ENCODE measurements around the gene PKNOX2.
A peak's percentile ranks its signal among the peaks of the same experiment; 100 is the strongest.

The PKNOX2 gene

DNA sequence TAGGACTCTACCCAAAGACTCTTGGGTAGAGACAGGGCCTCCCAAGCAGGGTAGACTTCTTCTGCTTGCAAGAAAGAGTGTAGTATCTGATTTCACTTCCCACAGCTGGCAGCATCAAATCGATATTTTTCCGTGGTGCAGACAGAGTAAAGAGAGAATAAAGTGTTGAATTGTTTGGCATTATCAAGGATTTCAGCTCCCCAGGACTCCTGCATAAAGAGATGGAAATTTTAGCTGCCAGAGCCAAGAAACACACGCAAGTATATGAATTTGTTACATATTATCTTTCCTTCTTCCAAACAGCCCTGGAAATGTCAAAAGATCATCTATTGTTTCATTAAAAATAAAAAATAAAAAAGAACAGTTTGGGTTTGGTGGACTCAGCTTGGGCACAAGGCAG, 136.8 kb downstream of the PKNOX2 start:
- no peak overlapping the region for H3K27ac Mint-ChIP-seq
- no peaks in the 10 kb centered on the region for H3K9me3 Mint-ChIP-seq
- no peaks in the 10 kb centered on the region for H3K4me1 Mint-ChIP-seq
- no peak overlapping the region for H3K4me3 Mint-ChIP-seq
- no peaks in the 10 kb centered on the region for H3K27me3 Mint-ChIP-seq
- DNase-seq (no peak), ATAC-seq (no peak)

DNA sequence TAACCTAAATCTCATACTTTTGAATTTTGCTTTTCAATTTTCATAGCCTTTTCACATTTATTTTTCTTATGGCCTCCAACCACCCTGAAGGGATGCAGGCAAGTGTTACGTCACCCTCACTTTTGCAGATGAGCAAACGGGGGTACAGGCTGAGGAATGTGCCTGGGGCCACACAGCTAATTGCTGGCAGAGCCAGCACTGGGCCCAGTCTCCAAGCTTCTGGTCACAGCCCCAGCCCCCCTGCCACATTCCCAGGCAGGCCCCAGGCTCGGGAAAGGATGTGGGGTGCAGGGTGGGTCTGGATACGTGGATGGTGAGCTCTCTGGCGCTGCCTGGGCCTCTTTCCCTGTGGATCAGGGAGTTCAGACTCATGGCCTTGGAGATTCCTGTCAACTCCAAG, 138.6 kb downstream of the PKNOX2 start:
- ATAC-seq: no peak
- no peak for DNase-seq
- no peaks in the 10 kb centered on the region for H3K27me3 Mint-ChIP-seq

DNA sequence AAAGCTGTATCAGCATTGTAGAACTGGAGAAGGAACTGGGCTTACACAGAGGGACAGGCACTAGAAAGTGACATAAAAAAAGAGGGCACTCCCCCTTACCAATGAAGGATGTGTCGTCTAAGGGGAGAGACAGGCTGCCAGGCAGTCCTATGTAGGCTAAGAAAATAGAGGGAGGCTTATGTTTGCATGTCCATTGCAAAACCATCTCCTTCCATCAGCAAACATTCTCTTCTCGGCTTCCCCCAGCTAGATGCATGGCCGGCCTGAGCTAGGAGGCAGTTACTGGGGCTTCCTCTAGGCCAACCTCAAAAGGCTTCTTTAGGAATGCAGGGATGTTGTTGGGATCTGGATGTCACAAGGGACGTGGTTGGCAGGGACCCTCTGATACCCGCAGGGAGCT, 139.1 kb downstream of the PKNOX2 start:
- no peaks in the 10 kb centered on the region for H3K9me3 Mint-ChIP-seq
- H3K27me3 Mint-ChIP-seq: peaks cover under 1% of the 10 kb centered on the region
- H3K4me3 Mint-ChIP-seq: no peak overlapping the region
- no peak overlapping the region for H3K27ac Mint-ChIP-seq
- no peaks in the 10 kb centered on the region for H3K4me1 Mint-ChIP-seq
- ATAC-seq (no peak), DNase-seq (no peak)

More for the DNA sequence above, 138.6 kb downstream of the PKNOX2 start:
- H3K9me3 Mint-ChIP-seq: no peaks in the 10 kb centered on the region
- H3K27ac Mint-ChIP-seq: peak overlapping the region in 1 of 2 donors; percentile 61
- H3K4me3 Mint-ChIP-seq: no peak overlapping the region
- no peaks in the 10 kb centered on the region for H3K4me1 Mint-ChIP-seq

DNA sequence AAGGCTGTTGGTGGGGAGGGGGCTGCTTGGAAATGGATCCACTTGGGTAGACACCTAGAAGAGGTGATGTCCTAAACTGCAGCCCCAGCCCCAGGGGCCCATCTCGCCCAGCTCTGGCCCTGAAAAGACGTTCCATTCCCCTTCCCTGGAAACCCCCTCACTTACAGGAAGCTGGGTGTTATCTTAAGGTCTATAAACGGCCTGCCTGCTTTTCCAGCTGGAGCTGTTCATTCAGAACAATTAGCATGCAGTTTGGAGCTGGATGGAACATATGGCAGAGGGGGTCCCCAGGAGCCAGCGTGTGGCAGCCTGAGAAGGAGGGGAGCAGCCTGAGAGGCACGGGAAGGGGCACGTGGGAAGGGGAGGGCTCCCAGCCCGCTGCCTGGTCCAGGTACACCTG, 139.6 kb downstream of the PKNOX2 start:
- DNase-seq (no peak), ATAC-seq (no peak)
- Mint-ChIP-seq H3K4me1 (no peaks in the 10 kb centered on the region), H3K27ac (no peak overlapping the region), H3K4me3 (no peak overlapping the region), H3K9me3 (no peaks in the 10 kb centered on the region), H3K27me3 (peaks cover 5% of the 10 kb centered on the region)

DNA sequence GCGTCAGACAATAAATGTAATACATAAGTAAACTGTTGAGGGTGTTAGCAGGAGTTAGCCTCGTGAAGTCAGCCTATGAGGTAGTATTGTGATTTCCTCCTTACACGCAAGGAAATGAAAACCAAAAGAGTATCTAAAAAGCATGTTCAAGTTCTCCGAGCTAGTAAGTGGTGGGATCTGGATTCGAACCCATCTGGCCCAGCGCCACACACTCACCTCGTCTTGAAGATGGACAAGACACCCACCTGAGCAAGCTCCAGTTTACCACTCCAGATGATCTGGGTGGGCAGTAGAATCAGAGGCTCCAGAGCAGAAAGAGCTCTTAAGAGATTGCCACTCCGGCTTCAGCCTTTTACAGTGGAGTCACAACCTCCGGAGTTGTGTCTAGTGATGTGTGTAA, 140.3 kb downstream of the PKNOX2 start:
- no peak for DNase-seq
- H3K9me3 Mint-ChIP-seq: no peaks in the 10 kb centered on the region
- peaks cover 13% of the 10 kb centered on the region for H3K27me3 Mint-ChIP-seq
- no peak overlapping the region for H3K4me3 Mint-ChIP-seq
- no peak for ATAC-seq
- no peaks in the 10 kb centered on the region for H3K4me1 Mint-ChIP-seq
- no peak overlapping the region for H3K27ac Mint-ChIP-seq

DNA sequence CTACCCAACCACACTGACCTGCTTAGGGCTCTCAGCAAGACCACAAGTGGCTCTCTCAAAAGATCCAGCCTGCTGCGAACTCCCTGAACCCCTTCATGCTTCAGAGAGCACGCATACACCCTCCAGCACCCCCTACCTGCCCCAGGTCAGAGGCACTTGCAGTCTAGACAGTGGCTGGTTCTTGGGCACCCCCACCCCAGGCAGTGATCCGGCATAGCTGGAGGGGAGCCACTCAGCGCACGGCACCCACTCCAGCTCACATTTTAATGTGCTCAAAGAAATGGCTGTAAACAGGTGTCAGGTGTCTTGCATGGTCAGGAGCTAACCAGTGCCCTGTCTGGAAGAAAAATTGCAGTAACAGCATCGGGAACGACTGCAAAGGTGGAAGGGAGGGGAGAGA, 140.8 kb downstream of the PKNOX2 start:
- peak; percentile 19 for ATAC-seq
- H3K4me3 Mint-ChIP-seq: no peak overlapping the region
- DNase-seq: no peak
- H3K4me1 Mint-ChIP-seq: no peaks in the 10 kb centered on the region
- H3K9me3 Mint-ChIP-seq: no peaks in the 10 kb centered on the region
- peaks cover 14% of the 10 kb centered on the region for H3K27me3 Mint-ChIP-seq
- no peak overlapping the region for H3K27ac Mint-ChIP-seq

DNA sequence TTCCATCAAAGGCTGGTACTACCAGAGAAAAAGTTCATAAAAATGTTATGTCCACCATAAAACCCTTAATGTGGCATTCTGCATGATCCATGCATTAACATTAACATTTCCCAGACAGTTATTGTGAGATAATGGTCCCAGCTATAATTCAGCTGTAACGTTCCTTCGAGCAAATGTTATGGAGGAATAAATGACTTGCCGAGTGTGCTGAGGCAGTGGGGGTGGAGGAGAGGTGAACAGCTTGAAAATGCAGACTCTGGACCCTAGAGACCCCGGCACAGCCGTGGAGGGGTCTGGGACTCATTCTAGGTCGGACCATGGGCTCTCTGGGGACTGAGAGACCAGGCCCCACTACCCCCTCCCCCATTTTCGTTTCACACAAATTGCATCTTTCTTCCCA, 141.9 kb downstream of the PKNOX2 start:
- H3K27me3 Mint-ChIP-seq: peaks cover 21% of the 10 kb centered on the region
- DNase-seq (no peak), ATAC-seq (no peak)
- H3K4me1 Mint-ChIP-seq: no peaks in the 10 kb centered on the region
- H3K27ac Mint-ChIP-seq: no peak overlapping the region
- no peaks in the 10 kb centered on the region for H3K9me3 Mint-ChIP-seq
- no peak overlapping the region for H3K4me3 Mint-ChIP-seq

DNA sequence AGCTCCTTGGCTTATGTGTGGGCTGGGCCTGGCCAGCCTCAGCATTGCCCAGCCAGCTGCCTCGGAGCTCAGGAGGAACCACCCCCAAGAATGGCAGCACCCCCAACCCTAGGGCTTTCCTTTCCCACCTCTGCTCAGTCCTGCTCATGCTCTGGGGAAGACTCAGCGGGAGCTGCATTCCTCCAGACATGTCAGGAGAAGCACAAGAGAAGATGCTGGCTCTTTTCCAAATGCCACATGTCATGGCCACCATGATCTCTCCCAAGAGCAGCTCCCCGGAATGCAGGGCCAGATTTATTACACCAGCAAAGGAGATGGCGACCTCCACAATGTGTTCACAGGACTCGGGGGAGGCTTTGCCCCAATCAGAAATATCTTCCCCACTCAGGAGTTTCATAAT, 143.7 kb downstream of the PKNOX2 start:
- H3K4me1 Mint-ChIP-seq: no peaks in the 10 kb centered on the region

DNA sequence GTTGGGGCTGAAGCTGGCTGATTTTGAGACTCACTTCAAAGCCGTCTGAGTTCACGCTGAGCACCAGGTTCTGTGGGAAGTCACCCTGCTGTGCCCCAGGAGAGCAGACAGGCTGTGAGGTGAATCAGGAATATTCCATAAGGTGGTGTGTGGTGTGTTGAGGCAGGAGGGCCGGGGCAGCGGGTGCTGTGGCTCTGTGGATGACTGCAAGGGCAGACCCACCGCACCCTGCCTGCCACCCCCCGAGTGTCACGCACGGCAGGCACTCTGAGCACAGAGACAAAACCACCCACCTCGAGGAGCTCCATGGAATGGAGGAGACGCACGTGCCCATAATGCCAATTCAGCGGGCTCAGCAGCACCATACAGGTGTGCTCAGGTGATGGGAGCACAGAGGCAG, 147.8 kb downstream of the PKNOX2 start:
- Mint-ChIP-seq H3K4me1 (no peaks in the 10 kb centered on the region), H3K9me3 (no peaks in the 10 kb centered on the region), H3K4me3 (no peak overlapping the region), H3K27ac (peak overlapping the region in 1 of 2 donors; percentile 51), H3K27me3 (peaks cover 44% of the 10 kb centered on the region)
- no peak for DNase-seq
- ATAC-seq: no peak

More for the DNA sequence above, 143.7 kb downstream of the PKNOX2 start:
- ATAC-seq (no peak), DNase-seq (no peak)
- Mint-ChIP-seq H3K4me3 (no peak overlapping the region), H3K27me3 (peaks cover 38% of the 10 kb centered on the region), H3K9me3 (no peaks in the 10 kb centered on the region), H3K27ac (no peak overlapping the region)

DNA sequence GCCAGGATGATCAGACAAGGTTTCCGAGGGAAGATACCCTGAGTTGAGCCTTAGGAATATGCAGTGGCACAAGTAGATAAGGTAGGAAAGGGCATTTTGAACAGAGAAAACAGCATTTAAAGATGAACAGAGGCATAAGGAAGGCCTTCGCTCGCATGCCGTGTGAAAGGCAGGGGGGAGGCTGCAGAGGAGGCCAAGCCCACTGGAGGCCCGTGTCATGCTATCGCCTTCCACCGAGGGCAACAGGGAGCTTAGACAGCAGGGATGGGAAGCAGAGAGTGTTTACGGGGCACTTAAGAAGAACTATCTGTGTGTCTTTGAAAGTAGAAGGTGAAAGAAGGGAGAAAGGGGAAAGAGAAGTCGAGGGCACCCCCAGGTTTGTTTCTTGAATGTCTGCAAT, 148.3 kb downstream of the PKNOX2 start:
- H3K4me3 Mint-ChIP-seq: no peak overlapping the region

DNA sequence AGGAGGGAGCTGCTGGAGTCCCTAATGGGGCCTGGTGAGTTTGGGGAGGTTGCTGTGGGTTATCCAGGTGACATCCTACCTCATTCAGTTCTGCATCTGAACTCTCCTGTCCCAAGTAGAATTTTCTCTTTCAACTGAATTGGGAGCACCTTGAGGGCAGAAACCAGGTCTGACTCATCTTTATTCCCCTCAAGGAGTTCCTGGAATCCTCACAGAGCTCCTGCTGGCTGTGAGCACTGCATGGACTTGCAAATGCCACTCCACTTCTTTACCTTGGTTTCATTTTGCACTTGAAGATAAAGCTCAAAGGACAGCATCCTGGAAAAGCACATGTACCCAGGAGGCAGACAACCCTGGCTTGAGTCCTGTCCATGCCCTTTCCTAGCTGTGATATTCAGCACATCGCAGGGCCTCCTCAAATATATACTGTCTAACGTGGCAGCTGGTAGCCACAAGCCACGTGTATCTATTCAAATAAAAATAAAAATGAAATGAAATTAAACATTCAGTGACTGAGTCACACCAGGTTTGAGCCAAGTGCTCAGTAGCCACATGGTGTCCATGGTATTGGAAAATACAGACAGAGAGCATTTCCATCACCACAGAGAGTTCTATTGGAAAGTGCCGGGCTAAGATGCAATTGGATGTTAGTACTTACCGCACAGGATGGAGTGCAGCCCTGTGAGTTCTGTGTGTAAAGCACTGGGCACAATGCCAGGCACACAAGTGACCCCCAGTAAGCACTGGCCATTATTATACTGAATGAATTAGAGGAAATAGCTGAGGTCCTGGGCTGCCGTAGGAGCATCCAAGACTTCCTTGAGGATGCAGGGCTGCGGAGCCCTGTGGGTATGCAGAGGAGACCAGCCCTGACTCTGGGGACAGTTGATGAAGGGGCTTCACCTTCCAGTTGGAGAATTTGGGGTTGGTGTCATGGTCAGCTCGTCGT, 149.0 kb downstream of the PKNOX2 start:
- DNase-seq (no peak), ATAC-seq (no peak)
- no peak overlapping the region for H3K4me3 Mint-ChIP-seq
- H3K4me1 Mint-ChIP-seq: no peaks in the 10 kb centered on the region
- no peak overlapping the region for H3K27ac Mint-ChIP-seq
- H3K9me3 Mint-ChIP-seq: no peaks in the 10 kb centered on the region
- H3K27me3 Mint-ChIP-seq: peaks cover 44% of the 10 kb centered on the region

More for the DNA sequence above, 148.3 kb downstream of the PKNOX2 start:
- no peaks in the 10 kb centered on the region for H3K4me1 Mint-ChIP-seq
- peak overlapping the region in 1 of 2 donors; percentile 51 for H3K27ac Mint-ChIP-seq
- H3K27me3 Mint-ChIP-seq: peaks cover 44% of the 10 kb centered on the region
- no peak for ATAC-seq
- H3K9me3 Mint-ChIP-seq: no peaks in the 10 kb centered on the region
- no peak for DNase-seq

DNA sequence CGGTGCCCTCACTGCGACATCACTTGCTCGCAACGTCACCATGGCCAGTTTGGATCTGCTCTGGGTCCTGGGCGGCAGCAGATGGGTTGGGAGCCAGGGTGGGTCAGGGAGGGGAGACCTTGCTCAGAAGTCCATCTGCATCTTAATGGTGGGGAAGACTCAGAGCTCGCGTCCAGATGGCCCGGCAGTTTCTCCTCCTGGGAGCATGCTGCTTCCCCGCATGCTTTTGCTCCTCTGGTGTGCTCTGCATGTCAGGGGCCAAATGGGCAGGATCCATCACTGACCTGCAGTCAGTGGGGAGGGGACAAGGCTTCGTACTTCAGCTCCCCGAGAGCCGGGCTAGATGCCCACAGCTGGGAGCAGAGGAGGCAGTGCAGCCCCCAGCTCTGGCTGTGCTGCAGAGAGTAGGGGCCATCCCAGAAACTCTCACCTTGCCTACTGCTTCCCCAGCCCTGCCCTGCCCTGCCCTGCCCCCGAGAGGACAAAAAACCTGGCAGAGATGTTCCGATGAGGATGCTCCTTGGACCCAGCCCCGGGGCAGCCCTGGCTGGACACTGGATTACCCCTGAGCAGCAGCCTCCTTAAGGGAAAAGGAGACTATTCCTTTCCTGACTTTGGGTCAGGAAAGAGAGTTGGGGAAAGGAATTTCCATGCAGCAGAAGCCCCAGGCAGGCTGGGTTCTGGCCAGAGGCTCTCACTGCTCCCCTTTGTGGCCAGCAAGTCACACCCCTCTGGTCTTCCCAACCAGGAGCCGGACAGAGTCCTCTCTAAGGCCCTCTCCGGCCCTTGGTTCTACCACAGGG, 149.9 kb downstream of the PKNOX2 start:
- Mint-ChIP-seq H3K4me1 (no peaks in the 10 kb centered on the region), H3K9me3 (no peaks in the 10 kb centered on the region), H3K4me3 (no peak overlapping the region), H3K27me3 (peaks cover 37% of the 10 kb centered on the region), H3K27ac (no peak overlapping the region)
- ATAC-seq: no peak
- no peak for DNase-seq

DNA sequence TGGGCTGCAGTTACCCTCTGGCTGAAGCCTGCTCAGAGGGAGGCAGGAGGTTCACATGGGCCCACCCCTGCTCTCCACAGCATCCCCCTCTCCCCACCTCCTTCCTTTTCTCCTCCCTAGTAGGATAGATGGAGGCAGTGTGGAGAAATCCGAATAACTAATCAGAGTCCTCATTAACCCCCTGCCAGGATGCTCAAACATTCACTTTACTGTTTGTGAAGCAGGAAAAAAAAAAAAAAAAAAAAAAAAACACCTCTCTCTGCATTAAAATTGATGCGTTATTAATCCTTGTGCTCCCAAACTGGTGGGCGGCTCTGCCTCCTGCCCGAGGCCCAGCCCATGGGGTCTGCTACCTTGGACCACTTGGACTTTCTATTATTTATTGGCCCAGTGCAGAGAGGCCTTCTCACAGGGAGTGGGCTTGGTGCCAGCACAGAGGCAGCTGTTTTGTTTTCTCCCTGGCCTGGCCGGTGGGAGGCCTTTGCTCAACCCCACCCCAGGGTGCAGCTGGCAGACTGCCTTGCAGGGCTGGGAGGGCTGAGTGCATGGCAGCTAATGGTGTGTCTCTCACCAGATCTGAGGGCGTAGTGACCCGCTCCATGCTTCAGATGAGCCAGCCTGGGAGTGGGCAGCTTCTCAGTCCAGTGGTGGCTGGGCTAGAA, 150.7 kb downstream of the PKNOX2 start:
- Mint-ChIP-seq H3K4me1 (no peaks in the 10 kb centered on the region), H3K27ac (no peak overlapping the region)
- ATAC-seq: peak; percentile 32

DNA sequence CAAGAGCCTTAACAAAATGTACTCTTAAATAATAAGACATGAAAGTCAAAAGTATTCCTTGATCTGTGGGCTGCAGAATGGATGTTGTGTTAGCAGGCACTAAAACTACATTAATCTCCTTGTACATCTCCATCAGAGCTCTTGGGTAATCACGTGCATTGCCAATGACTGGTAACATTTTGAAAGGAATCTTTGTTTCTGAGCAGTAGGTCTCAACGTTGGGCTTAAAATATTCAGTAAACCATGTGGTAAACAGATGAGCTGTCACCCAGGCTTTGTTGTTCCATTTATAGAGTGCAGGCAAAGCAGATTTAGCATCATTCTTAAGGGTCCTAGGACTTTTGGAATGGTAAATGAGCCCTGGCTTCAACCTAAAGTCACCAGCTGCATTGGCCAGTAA, 152.9 kb downstream of the PKNOX2 start:
- H3K9me3 Mint-ChIP-seq: no peaks in the 10 kb centered on the region
- H3K4me1 Mint-ChIP-seq: no peaks in the 10 kb centered on the region
- DNase-seq (no peak), ATAC-seq (no peak)
- no peak overlapping the region for H3K27ac Mint-ChIP-seq
- H3K27me3 Mint-ChIP-seq: peaks cover 34% of the 10 kb centered on the region
- H3K4me3 Mint-ChIP-seq: no peak overlapping the region

More for the DNA sequence above, 150.7 kb downstream of the PKNOX2 start:
- Mint-ChIP-seq H3K9me3 (no peaks in the 10 kb centered on the region), H3K27me3 (peaks cover 39% of the 10 kb centered on the region), H3K4me3 (no peak overlapping the region)
- no peak for DNase-seq

DNA sequence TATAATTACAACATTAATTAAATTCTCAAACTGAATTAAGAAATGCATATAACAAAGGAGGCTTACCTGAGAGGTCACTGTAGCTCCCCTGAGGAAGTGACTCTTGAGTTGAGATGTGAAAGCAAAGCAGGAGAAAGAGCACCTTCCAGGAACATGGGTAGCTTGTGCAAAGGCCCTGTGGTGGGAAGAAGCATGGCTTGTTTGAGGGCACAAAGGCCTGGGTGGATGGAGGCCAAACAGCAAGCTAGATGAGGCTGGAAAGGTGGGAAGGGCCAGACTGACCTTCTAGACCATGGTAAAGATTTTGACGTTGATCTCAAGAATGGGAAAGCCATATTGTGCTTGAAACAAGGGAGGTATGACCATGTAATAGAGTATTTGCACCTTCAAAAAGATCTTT, 155.1 kb downstream of the PKNOX2 start:
- Mint-ChIP-seq H3K9me3 (no peaks in the 10 kb centered on the region), H3K27ac (no peak overlapping the region), H3K4me1 (no peaks in the 10 kb centered on the region), H3K4me3 (no peak overlapping the region), H3K27me3 (peaks cover 23% of the 10 kb centered on the region)
- DNase-seq (no peak), ATAC-seq (no peak)
